HG02678 (cell line): Measurements from ENCODE around the gene ITGA8.
"Not testable (repeated sequence)": the region's sequence is repeated elsewhere in the genome, so short reads cannot be mapped to it uniquely, and the experiment has no call there.

Experiments used
- ATAC-seq: cut with Tn5 transposase; IDR thresholded peaks from one replicate; pipeline ENCODE4 v1.9.1; 2021; ENCODE audit warnings: mild to moderate bottlenecking, moderate library complexity; ENCODE audit not compliant: unreplicated experiment

Gene ITGA8

DNA sequence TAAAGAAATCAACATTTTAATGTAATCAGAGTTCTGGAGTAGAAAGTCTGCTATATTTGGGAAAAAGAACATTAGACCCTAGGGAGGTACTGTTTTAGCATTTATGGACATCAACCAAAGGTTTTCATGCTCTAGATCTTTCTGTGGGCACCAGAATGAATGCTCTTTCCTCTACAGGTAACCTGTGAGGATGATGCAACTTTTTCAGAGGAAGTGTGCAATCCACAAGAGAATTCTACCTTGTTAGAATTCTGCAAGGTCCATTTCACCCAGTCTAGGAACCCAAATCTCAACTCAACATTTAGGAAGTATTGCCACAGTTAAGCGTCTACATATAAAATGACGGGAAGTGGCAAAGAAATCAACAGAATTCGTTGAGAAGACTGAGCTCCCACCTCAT is 208.8 kb downstream of the ITGA8 start:
- ATAC-seq = no peak

DNA sequence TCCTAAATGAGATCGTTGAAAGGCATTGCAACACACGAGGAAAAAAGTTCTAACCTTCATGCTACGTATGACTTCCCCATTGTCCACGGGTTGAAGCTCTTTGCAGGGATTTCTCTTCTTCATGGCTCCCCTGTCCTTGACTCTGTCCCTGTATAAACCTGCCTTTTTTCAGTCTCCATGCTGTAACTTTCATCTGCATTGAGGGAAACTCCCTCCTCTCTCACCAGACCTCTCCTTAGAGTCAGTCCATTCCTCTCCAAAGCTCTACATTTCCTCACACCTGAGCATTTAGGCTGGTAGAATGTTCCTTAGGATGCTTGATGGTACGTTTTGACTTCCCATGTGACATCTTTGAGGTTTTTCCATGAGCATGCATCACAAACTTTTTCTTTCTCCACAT is 214.4 kb downstream of the ITGA8 start:
- ATAC-seq = no peak

DNA sequence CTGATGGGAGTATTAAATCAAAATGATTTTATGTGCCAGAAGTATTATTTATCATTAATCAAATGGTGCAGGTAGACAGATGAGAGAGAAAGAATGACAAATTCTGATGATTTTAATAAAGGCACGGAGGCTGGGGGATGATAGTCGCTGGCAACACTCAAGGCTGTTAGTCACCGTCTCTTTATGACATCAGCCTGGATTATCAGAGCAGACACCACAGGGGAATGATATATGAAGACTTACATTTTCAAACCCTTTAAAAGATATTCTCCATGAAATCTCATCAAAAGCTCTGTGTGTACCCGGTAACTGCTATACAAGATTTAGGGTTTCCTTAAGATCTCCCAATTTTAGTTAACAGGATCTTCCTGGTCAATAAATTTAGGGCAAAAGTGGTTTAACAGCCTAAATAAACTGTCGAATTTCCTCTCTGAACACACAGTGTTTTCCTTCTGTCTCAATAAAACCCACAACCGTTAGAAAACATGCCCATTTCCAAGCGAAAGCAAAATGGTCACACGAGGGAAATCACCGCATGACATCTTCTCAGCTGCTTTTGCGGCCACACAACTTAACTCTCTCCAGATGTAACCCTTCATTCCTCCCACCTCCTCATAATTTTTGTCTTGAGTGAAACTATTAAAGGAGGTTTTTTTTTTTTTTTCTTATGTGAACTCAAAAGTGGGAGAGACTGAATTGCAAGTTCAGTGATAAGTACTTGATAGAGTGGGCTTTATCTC is 215.5 kb downstream of the ITGA8 start:
- ATAC-seq = peak; percentile 76

DNA sequence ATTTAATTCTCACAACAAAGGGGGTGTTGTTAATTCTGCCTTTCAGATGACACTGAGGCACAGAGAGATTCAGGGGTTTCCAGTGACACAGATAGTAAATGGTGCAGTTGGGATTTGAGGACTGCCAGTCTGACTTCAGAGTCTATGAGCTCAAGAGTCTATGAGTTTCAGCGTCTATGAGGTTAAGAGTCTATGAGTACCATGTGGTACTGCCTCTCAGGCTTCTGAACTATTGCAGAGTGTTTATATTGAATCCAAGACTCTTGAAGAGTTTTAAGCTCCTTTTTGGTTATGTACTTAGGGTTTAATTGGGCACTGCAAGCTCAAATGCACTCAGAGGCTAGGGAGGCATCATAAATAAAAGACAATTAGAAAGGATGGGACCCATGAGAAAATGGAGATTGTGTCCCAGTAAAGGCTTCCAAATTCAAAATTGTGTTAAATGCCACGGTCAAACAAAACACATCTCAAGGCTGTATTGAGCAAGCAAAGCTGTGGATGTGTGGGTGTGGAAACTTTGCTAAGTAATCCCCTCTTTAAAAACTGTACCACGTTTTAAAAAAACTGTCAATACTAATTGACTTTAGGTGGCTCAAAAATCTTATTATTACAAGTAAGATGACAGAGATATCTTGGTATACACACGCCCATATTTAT is 224.7 kb downstream of the ITGA8 start:
- no peak for ATAC-seq

DNA sequence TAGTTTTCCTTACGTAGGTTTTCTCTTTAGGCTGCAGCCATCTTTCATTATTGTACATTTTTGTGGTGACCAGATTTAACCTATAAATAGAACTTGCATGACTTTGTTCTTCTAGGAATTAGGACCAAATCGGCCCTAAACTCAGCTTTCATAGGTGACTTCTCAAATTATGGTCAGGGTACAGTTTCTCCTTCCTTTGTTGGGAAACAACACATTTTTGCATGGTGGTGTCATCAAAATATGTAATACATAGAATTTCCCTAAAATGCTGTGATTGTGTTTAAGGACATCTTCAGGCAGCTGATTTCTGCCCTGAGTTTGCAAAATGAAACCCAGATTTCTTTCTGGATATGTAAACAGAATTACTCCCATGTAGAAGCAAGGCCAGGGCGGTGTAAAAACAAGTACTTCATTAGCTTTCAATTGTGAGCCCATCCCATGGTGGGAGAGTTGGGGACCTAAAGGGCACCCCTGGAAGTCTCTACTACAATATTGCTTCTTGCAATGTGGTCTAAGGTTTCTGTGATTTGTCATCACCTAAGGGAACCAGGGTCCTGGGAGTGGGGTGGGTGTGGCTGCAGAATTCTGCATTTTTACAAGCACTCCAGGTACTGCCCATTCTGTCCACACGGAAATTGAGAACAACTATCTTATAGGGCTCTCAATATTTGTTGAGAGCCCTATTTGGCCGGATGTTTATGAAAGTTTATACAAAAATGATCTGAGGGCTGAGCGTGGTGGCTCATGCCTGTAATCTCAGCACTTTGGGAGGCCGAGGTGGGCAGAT is 227.7 kb downstream of the ITGA8 start:
- ATAC-seq = no peak

DNA sequence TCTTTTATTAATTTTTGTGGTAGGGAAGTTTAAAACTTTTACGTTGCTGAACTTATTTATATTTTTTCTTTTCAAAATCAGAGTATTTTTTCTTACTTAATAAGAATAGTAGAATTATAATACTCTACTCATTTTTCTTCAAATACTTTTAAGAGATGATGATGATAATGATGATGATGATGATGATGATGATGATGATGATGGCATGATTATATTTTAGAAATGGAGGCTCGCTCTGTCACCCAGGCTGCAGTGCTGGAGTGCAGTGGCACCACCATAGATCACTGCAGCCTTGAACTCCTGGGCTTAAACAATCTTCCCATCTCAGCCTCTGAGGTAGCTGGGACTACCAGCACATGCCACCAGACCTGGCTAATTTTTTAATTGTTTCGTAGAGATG is 230.3 kb downstream of the ITGA8 start:
- ATAC-seq = no peak

DNA sequence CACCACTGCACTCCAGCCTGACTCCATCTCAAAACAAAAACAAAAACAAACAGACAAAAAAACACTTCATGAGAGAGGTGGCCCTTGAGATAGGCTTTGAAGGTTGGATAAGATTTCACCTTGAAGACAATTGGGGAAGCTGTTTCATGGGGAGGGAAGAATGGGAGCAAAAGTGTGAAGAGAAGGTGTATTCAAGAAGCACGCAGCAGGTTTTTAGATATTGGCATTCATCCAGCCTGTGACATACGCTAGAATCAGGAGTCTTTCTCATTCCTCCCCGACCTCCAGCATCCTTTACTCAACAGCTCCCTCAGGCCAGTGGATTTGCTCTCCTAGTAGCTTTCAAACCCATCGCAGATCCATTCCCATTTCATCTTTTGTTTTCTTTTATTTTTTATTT is 232.3 kb downstream of the ITGA8 start:
- no peak for ATAC-seq

DNA sequence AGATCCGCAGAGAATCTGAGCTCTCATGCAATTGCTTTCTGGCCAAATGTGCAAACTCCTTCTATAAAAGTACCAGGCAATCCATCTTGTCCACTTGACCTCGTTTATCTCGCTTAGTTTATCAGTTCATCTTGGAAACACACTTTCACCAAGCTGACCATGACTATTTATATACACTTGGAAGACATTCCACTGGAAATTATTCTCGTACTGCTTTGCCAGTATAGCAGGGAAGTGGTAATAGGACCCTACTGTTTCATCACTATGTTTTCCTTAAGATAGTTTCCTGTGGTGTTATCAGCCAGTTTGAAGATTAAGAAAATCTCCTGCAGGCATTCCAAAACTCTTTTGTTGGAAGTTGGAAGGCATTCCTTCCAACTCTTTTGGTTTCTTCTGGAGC is 233.3 kb downstream of the ITGA8 start:
- no peak for ATAC-seq

DNA sequence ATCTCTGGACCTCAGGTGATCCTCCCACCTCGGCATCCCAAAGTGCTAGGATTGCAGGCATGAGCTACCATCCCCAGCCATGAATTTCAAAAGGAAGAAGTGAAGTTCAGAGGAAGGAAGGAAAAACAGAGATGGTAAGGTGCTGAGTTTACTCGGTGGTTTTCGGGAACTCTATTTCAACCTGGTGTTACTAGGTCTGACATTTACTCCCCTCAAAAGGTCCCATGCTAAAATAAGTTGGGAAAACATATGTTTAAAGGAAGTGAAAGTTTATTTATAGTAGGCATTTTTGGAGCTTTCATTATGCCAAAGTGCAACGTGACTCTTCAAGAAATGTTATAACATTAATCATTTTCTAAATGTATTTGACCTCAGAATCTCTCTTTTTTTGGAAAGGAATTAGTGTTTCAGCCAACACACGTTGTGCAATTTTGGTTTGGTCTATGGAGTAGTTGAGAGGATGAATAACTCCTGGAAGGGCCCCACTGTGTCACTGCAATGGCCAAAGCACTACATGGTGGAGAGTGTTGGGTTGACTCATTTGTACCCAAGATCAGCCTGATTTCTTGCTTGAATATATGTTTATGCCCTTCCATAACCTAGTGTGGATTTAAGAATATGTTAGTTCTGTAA is 233.9 kb downstream of the ITGA8 start:
- ATAC-seq = no peak

DNA sequence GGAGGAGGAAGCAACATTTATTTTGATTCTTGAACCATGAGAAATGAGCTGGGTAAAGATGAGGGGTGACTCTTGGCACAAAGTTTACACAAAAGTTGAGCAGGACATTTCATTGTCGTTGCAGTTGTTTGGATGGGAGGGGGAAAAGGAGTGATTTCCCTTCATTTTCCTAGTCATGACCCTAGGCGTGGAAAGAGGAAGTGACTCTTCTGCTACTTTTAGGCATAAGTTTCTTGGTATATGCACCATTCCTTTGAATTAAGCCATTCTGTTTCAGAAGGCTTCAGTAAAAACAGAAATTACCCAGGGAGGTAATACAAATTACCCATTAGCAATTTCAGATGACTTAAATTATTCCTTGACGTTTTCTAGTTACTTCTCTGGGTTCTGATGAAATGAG is 234.7 kb downstream of the ITGA8 start:
- no peak for ATAC-seq

DNA sequence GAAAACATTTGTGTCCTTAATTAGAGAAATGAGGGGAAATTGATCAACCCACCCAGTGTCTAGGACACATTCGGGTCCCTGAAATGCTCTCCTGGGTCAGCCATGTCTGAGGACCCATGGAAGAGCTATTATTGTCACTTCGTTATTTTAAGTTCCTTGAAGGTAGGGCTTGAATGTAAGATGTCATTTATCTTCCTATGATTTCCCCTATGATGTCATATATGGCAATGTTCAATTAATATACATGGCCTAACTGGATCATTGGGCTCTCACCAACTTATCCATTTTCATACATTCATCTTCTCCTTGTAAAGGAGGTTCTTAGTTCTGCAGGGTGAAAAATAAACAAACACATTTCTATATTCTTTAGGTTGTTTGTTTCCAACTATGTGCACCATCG is 235.6 kb downstream of the ITGA8 start:
- ATAC-seq = no peak

DNA sequence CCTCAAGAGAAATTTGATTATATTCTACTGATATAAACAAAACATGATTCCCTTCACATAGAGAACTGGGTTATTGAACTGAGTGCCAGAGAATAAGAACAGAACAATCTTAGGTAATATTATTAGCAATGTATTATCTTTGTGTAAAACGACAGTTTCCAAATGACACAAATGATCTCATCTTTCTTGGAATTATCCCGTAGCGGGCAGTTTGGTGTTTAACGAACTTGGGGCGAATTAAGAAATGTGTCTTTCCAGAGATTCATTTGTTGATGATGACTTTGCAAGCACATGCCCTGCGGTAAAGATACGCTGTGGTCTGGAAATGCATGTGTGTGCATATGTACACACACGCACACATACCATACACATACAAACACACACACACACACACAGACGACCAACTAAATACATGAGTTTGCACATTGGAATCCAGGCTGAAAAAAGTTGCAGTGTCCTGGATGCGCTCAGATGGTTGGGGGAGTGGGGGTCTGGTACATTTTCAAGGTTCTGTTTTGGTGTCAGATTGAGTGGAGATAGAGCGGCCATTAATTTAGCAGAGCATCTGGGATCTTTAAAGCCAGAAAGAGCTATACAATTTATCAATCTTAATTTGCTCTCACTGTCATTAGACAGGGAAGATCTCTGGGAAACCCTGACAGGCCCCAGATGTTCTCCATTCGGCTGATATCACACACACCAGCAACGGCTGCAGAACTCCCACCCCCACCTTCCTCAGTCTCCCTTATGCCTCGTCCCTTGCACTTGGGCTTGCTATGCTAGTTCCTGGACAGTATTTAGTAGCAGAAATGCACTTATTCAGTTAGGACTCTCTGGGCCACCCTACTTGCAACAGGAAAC is 236.3 kb downstream of the ITGA8 start:
- ATAC-seq = no peak

DNA sequence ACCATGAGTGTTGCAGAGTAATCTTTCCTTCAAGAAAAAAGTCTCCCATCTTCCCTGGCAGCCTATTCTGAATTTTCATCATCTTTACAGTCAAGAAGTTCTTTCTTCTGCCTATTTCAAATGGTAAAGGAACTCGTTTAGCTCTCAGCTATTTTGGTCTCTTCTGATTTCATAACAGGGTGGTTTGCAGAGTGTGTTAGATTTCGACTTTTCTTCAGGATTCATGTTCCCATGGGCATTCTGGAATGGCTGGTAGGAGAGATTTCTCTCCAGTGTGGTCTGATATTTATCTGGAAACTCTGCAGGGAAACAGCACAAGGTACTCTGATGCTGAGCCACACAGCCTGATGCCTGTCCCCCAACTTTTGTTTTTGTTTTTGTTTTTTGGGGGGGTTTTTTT is 237.6 kb downstream of the ITGA8 start:
- no peak for ATAC-seq

DNA sequence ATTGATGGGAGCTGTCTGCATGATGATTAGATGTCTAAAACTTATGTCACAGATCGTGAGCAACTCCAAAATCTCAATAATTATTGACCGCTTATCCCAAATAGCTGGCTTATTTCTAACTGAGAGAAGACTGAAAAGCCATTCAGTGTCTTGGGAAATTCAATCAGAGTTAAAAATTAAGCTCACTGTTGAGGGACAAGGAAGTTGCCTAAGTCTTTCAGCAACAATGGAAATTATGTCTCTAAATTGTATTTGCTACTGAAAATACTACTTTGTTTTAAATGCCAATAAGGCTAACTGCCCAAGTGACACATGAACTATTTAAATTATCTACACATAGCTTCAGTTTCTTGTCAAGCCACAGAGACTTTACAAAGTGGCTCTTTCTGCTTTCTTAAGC is 240.8 kb downstream of the ITGA8 start:
- no peak for ATAC-seq

DNA sequence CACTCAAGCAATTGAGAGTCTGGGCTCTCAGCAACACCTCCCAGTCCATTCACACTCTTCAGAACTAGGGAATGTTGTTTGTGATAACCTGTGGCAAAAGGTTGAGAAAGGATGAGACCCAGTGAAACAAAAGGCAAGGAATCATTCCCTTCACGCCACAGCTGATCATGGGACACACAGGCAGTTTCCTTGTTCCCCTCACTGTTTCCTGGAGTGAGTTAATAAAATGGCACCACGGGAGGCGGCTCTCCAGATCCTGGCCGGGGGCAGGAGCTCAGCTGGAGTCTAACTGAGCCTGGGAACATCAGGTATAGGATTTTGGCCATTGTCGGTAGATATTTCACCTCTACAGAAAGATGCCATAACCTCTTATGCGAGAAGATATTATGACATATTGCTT is 241.3 kb downstream of the ITGA8 start:
- no peak for ATAC-seq

DNA sequence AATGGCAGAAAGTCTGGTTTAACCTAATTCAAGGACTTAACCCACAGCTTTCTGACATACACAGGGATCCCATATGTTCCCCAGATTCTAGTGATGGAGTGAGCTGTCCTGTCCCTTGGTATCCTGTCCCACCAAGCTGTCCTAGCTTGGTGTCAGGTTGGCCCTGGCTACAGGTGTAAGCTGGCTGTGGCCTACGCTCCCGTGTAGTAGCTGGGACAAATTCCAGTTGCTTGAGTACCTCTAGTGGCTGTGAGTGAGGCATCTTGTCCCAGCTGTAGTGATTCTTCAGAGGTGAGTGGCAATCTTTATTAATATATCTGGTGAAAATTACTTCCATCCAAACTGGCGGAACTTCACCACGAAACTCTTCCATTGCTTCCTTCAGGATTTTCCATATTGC is 243.4 kb downstream of the ITGA8 start:
- no peak for ATAC-seq

DNA sequence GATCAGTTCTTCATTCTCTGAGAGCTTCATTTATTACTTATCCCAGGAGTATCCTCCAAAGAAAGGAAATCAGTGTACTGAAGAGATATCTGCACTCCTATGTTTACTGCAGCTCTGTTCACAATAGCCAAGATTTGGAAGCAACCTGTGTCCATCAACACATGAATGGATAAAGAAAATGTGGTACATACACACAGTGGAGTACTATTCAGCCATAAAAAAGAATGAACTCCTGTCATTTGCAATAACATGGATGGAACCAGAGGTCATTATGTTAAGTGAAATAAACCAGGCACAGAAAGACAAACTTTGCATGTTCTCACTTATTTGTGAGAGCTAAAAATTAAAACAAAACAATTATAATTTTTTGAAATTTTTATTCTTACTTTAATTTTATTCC is 244.3 kb downstream of the ITGA8 start:
- ATAC-seq = not testable (repeated sequence)

DNA sequence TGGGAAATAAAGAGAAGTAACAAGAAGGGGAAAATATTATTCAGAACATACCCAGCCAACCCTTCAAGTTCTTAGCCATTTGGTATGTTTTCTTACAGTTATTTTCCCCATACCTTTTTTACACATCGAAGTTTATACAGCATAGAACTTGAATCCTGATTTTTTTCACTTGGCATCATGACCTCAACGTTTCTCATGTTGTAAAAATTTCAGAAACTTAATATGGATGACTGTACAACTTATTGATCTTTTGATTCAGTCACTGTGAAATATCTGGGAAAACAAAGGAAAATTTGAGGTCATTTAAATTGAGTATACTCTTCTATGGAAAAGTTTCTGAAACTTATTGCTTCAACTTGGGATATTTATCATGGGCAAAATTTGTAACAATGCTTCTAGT is 245.1 kb downstream of the ITGA8 start:
- ATAC-seq = no peak

DNA sequence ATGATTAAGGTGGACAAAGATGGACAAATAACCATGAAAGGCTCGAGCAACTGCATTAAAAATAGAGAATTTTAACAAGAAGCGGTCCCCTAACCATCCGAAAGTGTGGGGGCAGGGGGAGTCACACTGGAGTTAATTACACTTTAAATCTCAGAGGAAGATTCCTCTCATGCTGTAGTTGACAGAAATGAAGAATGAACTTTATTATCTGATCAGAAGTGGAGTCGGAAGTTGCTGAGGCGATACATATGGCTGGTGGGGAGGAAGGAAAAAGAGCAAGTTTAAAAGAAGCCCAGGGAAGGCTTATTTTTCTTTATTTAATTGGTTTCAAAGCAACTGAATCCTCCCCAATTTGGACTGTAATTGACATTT is 246.3 kb downstream of the ITGA8 start:
- ATAC-seq = no peak
